HepG2 (cell line): Measurements from ENCODE around the gene B4GALT7. TPM values are rescaled to one million over a fixed set of nuclear protein-coding genes. Genes with fewer than 3 reads are reported as not detected.

Experiments used
- CERS6 ChIP-seq: sonication (generic); formaldehyde crosslinking; IDR thresholded peaks from 2 replicates; pipeline ENCODE4 v1.5.0; 2020; ENCODE audit warnings: missing genetic modification reagents
- ELF3 ChIP-seq: IDR thresholded peaks from 2 replicates; pipeline ENCODE4 v1.6.1; 2016; ENCODE audit warnings: missing genetic modification reagents, missing compliant biosample characterization
- FOXK2 ChIP-seq: fragments of 450-650 bp; IDR thresholded peaks from 2 replicates; pipeline ENCODE4 v1.6.1; 2016
- ISL2 ChIP-seq: sonication (generic); formaldehyde crosslinking; IDR thresholded peaks from 2 replicates; pipeline ENCODE4 v1.5.0; 2020; ENCODE audit warnings: missing genetic modification reagents
- NFE2L2 ChIP-seq: fragments of 150-350 bp; IDR thresholded peaks from 2 replicates; pipeline ENCODE4 v1.6.1; 2014; ENCODE audit warnings: low read length
- NFIC ChIP-seq: IDR thresholded peaks from 2 replicates; pipeline ENCODE4 v1.6.1; 2012; ENCODE audit warnings: mild to moderate bottlenecking, low read length, inconsistent platforms
- RXRB ChIP-seq: IDR thresholded peaks from 2 replicates; pipeline ENCODE4 v1.6.1; 2016; ENCODE audit warnings: borderline replicate concordance, missing genetic modification reagents, missing compliant biosample characterization
- ZFP36 ChIP-seq: fragments of 150-350 bp; IDR thresholded peaks from 2 replicates; pipeline ENCODE4 v1.6.1; 2018; ENCODE audit warnings: borderline replicate concordance, low read length, low read depth; ENCODE audit not compliant: partially characterized antibody
- ZFP36L1 ChIP-seq: sonication (generic); formaldehyde crosslinking; IDR thresholded peaks from 2 replicates; pipeline ENCODE4 v1.8.0; 2022; ENCODE audit warnings: mild to moderate bottlenecking, missing genetic modification reagents, moderate library complexity
- ZHX1 ChIP-seq: sonication (generic); formaldehyde crosslinking; IDR thresholded peaks from 2 replicates; pipeline ENCODE4 v1.8.1; 2022; ENCODE audit warnings: low read depth, mild to moderate bottlenecking, missing genetic modification reagents
- ZMAT3 ChIP-seq: sonication (generic); formaldehyde crosslinking; conservative IDR thresholded peaks from 2 replicates; pipeline ENCODE4 v1.7.0; 2021; ENCODE audit warnings: missing genetic modification reagents
- ZNF281 ChIP-seq: sonication (generic); formaldehyde crosslinking; IDR thresholded peaks from 2 replicates; pipeline ENCODE4 v1.4.0; 2020; ENCODE audit warnings: missing genetic modification reagents, borderline replicate concordance
- ZNF296 ChIP-seq: sonication (generic); formaldehyde crosslinking; conservative IDR thresholded peaks from 2 replicates; pipeline ENCODE4 v1.5.0; 2020; ENCODE audit warnings: mild to moderate bottlenecking, missing genetic modification reagents
- ZNF317 ChIP-seq: sonication (generic); formaldehyde crosslinking; IDR thresholded peaks from 2 replicates; pipeline ENCODE4 v1.5.0; 2020; ENCODE audit warnings: mild to moderate bottlenecking, missing genetic modification reagents
- ZNF512 ChIP-seq: sonication (generic); formaldehyde crosslinking; IDR thresholded peaks from 2 replicates; pipeline ENCODE4 v1.4.0; 2020; ENCODE audit warnings: mild to moderate bottlenecking, missing genetic modification reagents
- ZNF710 ChIP-seq: sonication (generic); formaldehyde crosslinking; IDR thresholded peaks from 2 replicates; pipeline ENCODE4 v1.5.0; 2020; ENCODE audit warnings: mild to moderate bottlenecking, missing genetic modification reagents, borderline replicate concordance
- polyA plus RNA-seq, 8 experiments: library from polyadenylated mRNA; depleted of rRNA in 3 of 8; stranded (reverse) in 7 of 8; unstranded in 1 of 8; fragments of >200 nt; fragmentation: Illumina TruSeq in 4 of 8; extraction: Trizol in 4 of 8; gene quantifications; 2 replicates each; pipeline versions ENCODE4 v1.2.1 to v1.2.3, GENCODE V29; 2011 to 2016; ENCODE audit warnings: low read depth in 4 of 8, missing spikeins in 1 of 8, mixed read lengths in 1 of 8; ENCODE audit not compliant: insufficient read depth in 1 of 8
- total RNA-seq, 5 experiments: library from RNA; depleted of rRNA; stranded (reverse); fragments of >200 nt; fragmentation: Illumina TruSeq; extraction: Trizol; gene quantifications; 2 replicates each; pipeline ENCODE4 v1.2.3, GENCODE V29; 2016; ENCODE audit warnings: low read depth in 1 of 5

B4GALT7 gene
- total and polyA plus RNA-seq, 2 of the 13 experiments (the other 11 are each of a cell fraction or from before 2014, with no cell fraction given), result 16.4 to 20.5 TPM

- TF ChIP-seq ZHX1 (CRISPR knock-in tag) (0 out of 2 replicates have a peak, but pooled peaks have one; percentile 32), ELF3 (peak; percentile 25; the same call in 1 of the 2 replicates), ZNF512 (CRISPR knock-in tag) (no peak), ZMAT3 (CRISPR knock-in tag) (0 out of 2 replicates have a peak, but pooled peaks have one; percentile 80), ZNF317 (CRISPR knock-in tag) (no peak), ZNF281 (CRISPR knock-in tag) (no peak), ISL2 (CRISPR knock-in tag) (peak; percentile 46), RXRB (CRISPR knock-in tag) (no peak), FOXK2 (no peak), ZFP36L1 (CRISPR knock-in tag) (no peak), ZNF296 (no peak), ZNF710 (CRISPR knock-in tag) (no peak), ZFP36 (no peak), NFE2L2 (no peak), CERS6 (CRISPR knock-in tag) (no peak), NFIC (no peak)
Measured at GRCh38 chr5:177599731-177600507, at the start of gene B4GALT7 (continued).
